Measurements from ENCODE around the gene KCNT2. TPM values are rescaled to one million over a fixed set of nuclear protein-coding genes. Genes with fewer than 3 reads are reported as not detected.
"Not testable (repeated sequence)": the region's sequence is repeated elsewhere in the genome, so short reads cannot be mapped to it uniquely, and the experiment has no call there.

KCNT2 gene
- total RNA-seq, 1 donor from 2014 or later = 126 TPM

DNA sequence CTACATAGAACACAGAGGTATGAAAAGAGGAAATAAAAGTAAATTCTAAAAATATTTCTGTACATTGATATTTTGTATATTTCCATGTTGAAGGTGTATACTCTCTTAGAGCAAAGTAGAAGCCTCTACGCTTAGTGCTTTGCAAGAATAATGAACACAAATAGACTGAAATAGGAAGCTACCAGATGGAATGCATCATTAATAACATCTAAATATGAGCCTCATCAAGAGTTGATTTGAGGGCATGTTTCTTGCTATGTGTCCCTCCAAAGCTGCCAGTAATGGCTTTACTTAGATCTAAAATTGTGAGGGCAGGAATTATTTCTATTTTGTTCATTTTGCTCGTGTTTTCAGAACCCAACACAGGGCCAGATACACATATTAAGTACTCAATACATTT, 94.4 kb downstream of the KCNT2 start:
- TF ChIP-seq, protein P1, sequence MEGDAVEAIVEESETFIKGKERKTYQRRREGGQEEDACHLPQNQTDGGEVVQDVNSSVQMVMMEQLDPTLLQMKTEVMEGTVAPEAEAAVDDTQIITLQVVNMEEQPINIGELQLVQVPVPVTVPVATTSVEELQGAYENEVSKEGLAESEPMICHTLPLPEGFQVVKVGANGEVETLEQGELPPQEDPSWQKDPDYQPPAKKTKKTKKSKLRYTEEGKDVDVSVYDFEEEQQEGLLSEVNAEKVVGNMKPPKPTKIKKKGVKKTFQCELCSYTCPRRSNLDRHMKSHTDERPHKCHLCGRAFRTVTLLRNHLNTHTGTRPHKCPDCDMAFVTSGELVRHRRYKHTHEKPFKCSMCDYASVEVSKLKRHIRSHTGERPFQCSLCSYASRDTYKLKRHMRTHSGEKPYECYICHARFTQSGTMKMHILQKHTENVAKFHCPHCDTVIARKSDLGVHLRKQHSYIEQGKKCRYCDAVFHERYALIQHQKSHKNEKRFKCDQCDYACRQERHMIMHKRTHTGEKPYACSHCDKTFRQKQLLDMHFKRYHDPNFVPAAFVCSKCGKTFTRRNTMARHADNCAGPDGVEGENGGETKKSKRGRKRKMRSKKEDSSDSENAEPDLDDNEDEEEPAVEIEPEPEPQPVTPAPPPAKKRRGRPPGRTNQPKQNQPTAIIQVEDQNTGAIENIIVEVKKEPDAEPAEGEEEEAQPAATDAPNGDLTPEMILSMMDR (IDR thresholded peaks at IDR 0.05; ENCODE audit: partially characterized antibody, unreplicated experiment) = no peak
- H3K27me3 Mint-ChIP-seq (ENCODE audit: unreplicated experiment) = no peaks in the 10 kb centered on the region
- no peak overlapping the region for H3K4me3 Mint-ChIP-seq (ENCODE audit: unreplicated experiment)
- H3K9me3 Mint-ChIP-seq (ENCODE audit: unreplicated experiment) = peaks cover 8% of the 10 kb centered on the region
- H3K36me3 Mint-ChIP-seq (ENCODE audit: unreplicated experiment) = peaks cover 4% of the 10 kb centered on the region
- DNase-seq = no peak
- peaks cover 55% of the 10 kb centered on the region for H3K4me1 Mint-ChIP-seq (ENCODE audit: low read depth, unreplicated experiment)
- no peak overlapping the region for H3K27ac Mint-ChIP-seq (ENCODE audit: unreplicated experiment)

DNA sequence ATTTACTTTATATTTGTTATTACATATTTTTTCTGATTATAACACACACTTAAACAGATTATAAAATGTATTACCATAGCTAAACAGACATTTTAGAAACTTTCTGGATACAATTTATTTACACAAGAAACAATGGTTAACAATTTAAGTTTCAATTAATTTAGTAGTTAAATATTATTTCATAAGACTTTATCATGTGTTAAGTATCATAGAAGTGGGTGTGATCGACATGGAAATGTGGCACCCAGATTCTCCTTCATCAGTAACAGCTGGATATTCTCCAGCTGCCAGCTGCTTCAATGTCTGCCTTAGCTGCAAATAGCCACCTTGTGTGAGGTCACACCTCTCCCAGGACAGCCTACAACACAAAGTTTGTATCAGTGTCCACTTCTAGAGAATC, 97.8 kb downstream of the KCNT2 start:
- Mint-ChIP-seq H3K27ac (ENCODE audit: unreplicated experiment) (no peak overlapping the region), H3K27me3 (ENCODE audit: unreplicated experiment) (no peaks in the 10 kb centered on the region), H3K9me3 (ENCODE audit: unreplicated experiment) (peaks cover 5% of the 10 kb centered on the region), H3K36me3 (ENCODE audit: unreplicated experiment) (no peaks in the 10 kb centered on the region), H3K4me1 (ENCODE audit: low read depth, unreplicated experiment) (peaks cover 33% of the 10 kb centered on the region), H3K4me3 (ENCODE audit: unreplicated experiment) (no peak overlapping the region)
- TF ChIP-seq, protein P1 (IDR thresholded peaks at IDR 0.05; ENCODE audit: partially characterized antibody, unreplicated experiment) = no peak
- no peak for DNase-seq

DNA sequence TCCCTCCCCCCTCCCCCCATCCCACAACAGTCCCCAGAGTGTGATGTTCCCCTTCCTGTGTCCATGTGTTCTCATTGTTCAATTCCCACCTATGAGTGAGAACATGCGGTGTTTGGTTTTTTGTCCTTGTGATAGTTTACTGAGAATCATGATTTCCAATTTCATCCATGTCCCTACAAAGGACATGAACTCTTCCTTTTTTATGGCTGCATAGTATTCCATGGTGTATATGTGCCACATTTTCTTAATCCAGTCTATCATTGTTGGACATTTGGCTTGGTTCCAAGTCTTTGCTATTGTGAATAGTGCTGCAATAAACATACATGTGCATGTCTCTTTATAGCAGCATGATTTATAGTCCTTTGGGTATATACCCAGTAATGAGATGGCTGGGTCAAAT, 104.0 kb downstream of the KCNT2 start:
- H3K27ac Mint-ChIP-seq (ENCODE audit: unreplicated experiment); H3K9me3 Mint-ChIP-seq (ENCODE audit: unreplicated experiment); H3K36me3 Mint-ChIP-seq (ENCODE audit: unreplicated experiment); H3K4me1 Mint-ChIP-seq (ENCODE audit: low read depth, unreplicated experiment); DNase-seq; H3K4me3 Mint-ChIP-seq (ENCODE audit: unreplicated experiment); H3K27me3 Mint-ChIP-seq (ENCODE audit: unreplicated experiment): not testable (repeated sequence)

- no peak overlapping the region for H3K27ac Mint-ChIP-seq (ENCODE audit: unreplicated experiment)
- peaks cover 2% of the 10 kb centered on the region for H3K9me3 Mint-ChIP-seq (ENCODE audit: unreplicated experiment)
- peaks cover 5% of the 10 kb centered on the region for H3K4me1 Mint-ChIP-seq (ENCODE audit: low read depth, unreplicated experiment)
- H3K27me3 Mint-ChIP-seq (ENCODE audit: unreplicated experiment) = no peaks in the 10 kb centered on the region
- H3K36me3 Mint-ChIP-seq (ENCODE audit: unreplicated experiment) = no peaks in the 10 kb centered on the region
- TF ChIP-seq, protein P1 (IDR thresholded peaks at IDR 0.05; ENCODE audit: partially characterized antibody, unreplicated experiment) = no peak
- H3K4me3 Mint-ChIP-seq (ENCODE audit: unreplicated experiment) = no peak overlapping the region
- DNase-seq = no peak
These were observed 105.8 kb downstream of the KCNT2 start for GRCh38 chr1:196502437-196502836.

- Mint-ChIP-seq H3K4me1 (ENCODE audit: low read depth, unreplicated experiment) (peaks cover 5% of the 10 kb centered on the region), H3K4me3 (ENCODE audit: unreplicated experiment) (no peak overlapping the region), H3K27ac (ENCODE audit: unreplicated experiment) (peak overlapping the region; percentile 28), H3K9me3 (ENCODE audit: unreplicated experiment) (no peaks in the 10 kb centered on the region), H3K27me3 (ENCODE audit: unreplicated experiment) (no peaks in the 10 kb centered on the region), H3K36me3 (ENCODE audit: unreplicated experiment) (no peaks in the 10 kb centered on the region)
- no peak for DNase-seq
- TF ChIP-seq, protein P1 (IDR thresholded peaks at IDR 0.05; ENCODE audit: partially characterized antibody, unreplicated experiment) = no peak
These were observed 106.3 kb downstream of the KCNT2 start for GRCh38 chr1:196501760-196502428.
